Kidney (tissue), 14 donors: ENCODE measurements around the gene FAM47B. TPM values are rescaled to one million over a fixed set of nuclear protein-coding genes. Genes with fewer than 3 reads are reported as not detected.

Experiments used
- DNase-seq, 5 donors: peaks; one replicate each; pipeline ENCODE4 v3.0.0-alpha.2; 2013 to 2020
- FAIRE-seq: peaks from 2 replicates; lab custom pipeline; 2012; peaks lifted over from hg19 to GRCh38; lab: Jason Lieb, UNC
- H3K27ac ChIP-seq, 2 donors: one replicate each; pipeline ENCODE4 v1.7.0; 2013; ENCODE audit warnings: low read depth in 2 of 2, low read length in 2 of 2, inconsistent platforms in 1 of 2
- H3K27me3 ChIP-seq: one replicate; pipeline ENCODE4 v1.7.1; 2013; ENCODE audit warnings: low read length, inconsistent platforms; ENCODE audit not compliant: control insufficient read depth, insufficient read depth
- H3K36me3 ChIP-seq, 3 donors: one replicate each; pipeline versions ENCODE4 v1.7.0 to v1.7.1; 2013; ENCODE audit warnings: low read length in 3 of 3, control low read depth in 1 of 3, inconsistent platforms in 1 of 3; ENCODE audit not compliant: insufficient read depth in 3 of 3, control insufficient read depth in 2 of 3
- H3K4me1 ChIP-seq, 3 donors: one replicate each; pipeline versions ENCODE4 v1.7.0 to v1.7.1; 2013; ENCODE audit warnings: low read length in 3 of 3, inconsistent platforms in 1 of 3, low read depth in 1 of 3; ENCODE audit not compliant: control insufficient read depth in 2 of 3, insufficient read depth in 2 of 3
- H3K4me3 ChIP-seq, 3 donors: one replicate each; pipeline versions ENCODE4 v1.7.0 to v1.8.1; 2013; ENCODE audit warnings: low read length in 3 of 3, control low read depth in 1 of 3, inconsistent platforms in 1 of 3
- H3K9ac ChIP-seq, 3 donors: one replicate each; pipeline versions ENCODE4 v1.7.0 to v1.7.1; 2013; ENCODE audit warnings: low read length in 3 of 3, control low read depth in 1 of 3, inconsistent platforms in 1 of 3
- H3K9me3 ChIP-seq, 3 donors: one replicate each; pipeline versions ENCODE4 v1.7.0 to v1.7.1; 2013; ENCODE audit warnings: low read length in 3 of 3, control low read depth in 1 of 3, inconsistent platforms in 1 of 3; ENCODE audit not compliant: control insufficient read depth in 2 of 3, insufficient read depth in 1 of 3
- CTCF ChIP-seq: IDR thresholded peaks from 3 replicates; pipeline ENCODE4 v1.5.1; 2012; ENCODE audit warnings: mild to moderate bottlenecking, moderate library complexity, borderline replicate concordance; ENCODE audit not compliant: insufficient read depth; ENCODE audit errors: extremely low read depth
- intact Hi-C: fragments of 100-400 bp; cut with DNase I; formaldehyde crosslinking; loops from one replicate; pipeline ENCODE4 v1.11.1; 2022
- polyA plus RNA-seq: library from polyadenylated mRNA; stranded (reverse); fragments of 350-450 nt; fragmentation: Illumina TruSeq; extraction: RNeasy Lipid Tissue Mini Kit (QIAGEN cat#74804); gene quantifications from one replicate; pipeline ENCODE4 v1.2.3, GENCODE V29; 2014; ENCODE audit warnings: low read depth, low replicate concordance; ENCODE audit not compliant: insufficient read depth
- total RNA-seq: library from RNA; stranded (reverse); fragmentation: NEBNext Ultra II Directional; extraction: Animal tissue kit (Norgen Biotek cat#: 25700); gene quantifications from one replicate; pipeline ENCODE4 v1.2.1, GENCODE V29; 2021
- donor health status: control.
- donor health status: control.
- donor health status: control.
- donor health status: control.
- donor health status: control.
- donor health status: DM: yes; HTN: yes; CAD: no.
- donor health status: Normal renal cell carcinoma (clear cell type).

Gene FAM47B
- total and polyA plus RNA-seq, 2 donors from 2014 or later = not detected

DNA sequence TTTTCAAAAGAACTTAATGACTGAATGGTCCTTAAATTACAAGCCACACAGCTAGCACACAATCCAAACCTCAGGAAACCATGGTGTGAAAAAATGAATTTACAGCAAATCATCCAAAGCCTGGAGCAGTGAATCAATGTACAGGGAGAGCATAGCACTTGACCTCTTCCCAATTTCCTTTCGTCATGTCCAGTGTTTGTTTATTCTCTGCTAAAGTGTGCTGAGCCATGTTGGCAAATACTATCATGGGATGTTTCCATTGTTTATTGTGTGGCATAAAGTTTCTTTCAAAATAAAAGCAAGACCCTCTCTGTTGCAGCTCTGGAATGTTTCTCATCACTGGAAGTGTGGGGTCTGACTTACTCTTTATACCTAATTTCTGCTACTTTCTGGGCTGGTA, 25.4 kb upstream of the FAM47B start:
- no peaks in the 10 kb centered on the region for H3K36me3 ChIP-seq
- H3K27me3 ChIP-seq = no peaks in the 10 kb centered on the region
- intact Hi-C loops = no loop called here
- no peak for TF ChIP-seq CTCF
- FAIRE-seq = no peak
- no peak for DNase-seq
- H3K9ac ChIP-seq = no peak overlapping the region
- no peaks in the 10 kb centered on the region for H3K4me1 ChIP-seq
- no peak overlapping the region for H3K27ac ChIP-seq
- no peak overlapping the region for H3K4me3 ChIP-seq
- H3K9me3 ChIP-seq = no peaks in the 10 kb centered on the region

GRCh38 chrX:34918091-34918736, 24.4 kb upstream of the FAM47B start:
- DNase-seq = no peak
- Histone ChIP-seq H3K4me3 (no peak overlapping the region), H3K4me1 (no peaks in the 10 kb centered on the region), H3K27me3 (no peaks in the 10 kb centered on the region), H3K9me3 (no peaks in the 10 kb centered on the region), H3K27ac (no peak overlapping the region), H3K36me3 (no peaks in the 10 kb centered on the region), H3K9ac (no peak overlapping the region)
- intact Hi-C loops = no loop called here
- no peak for FAIRE-seq
- TF ChIP-seq CTCF = no peak

- Histone ChIP-seq H3K27ac (no peak overlapping the region), H3K27me3 (no peaks in the 10 kb centered on the region), H3K4me3 (no peak overlapping the region), H3K9ac (no peak overlapping the region), H3K36me3 (no peaks in the 10 kb centered on the region), H3K9me3 (no peaks in the 10 kb centered on the region), H3K4me1 (no peaks in the 10 kb centered on the region)
- FAIRE-seq (peak; percentile 94), DNase-seq (peak in 2 of 5 donors; percentile 32 to 54)
- intact Hi-C loops = no loop called here
- TF ChIP-seq CTCF = peak; percentile 32
These were observed 23.7 kb upstream of the FAM47B start for GRCh38 chrX:34918856-34919255.

- TF ChIP-seq CTCF = no peak
- intact Hi-C loops = no loop called here
- H3K4me1 ChIP-seq = no peaks in the 10 kb centered on the region
- H3K27ac ChIP-seq = no peak overlapping the region
- FAIRE-seq = no peak
- H3K9ac ChIP-seq = no peak overlapping the region
- no peaks in the 10 kb centered on the region for H3K36me3 ChIP-seq
- H3K4me3 ChIP-seq = no peak overlapping the region
- no peaks in the 10 kb centered on the region for H3K27me3 ChIP-seq
- no peak for DNase-seq
- H3K9me3 ChIP-seq = no peaks in the 10 kb centered on the region
These were observed 14.7 kb upstream of the FAM47B start for GRCh38 chrX:34927866-34928265.
